Measurements from ENCODE around the gene LPCAT1.
"Not testable (repeated sequence)": the region's sequence is repeated elsewhere in the genome, so short reads cannot be mapped to it uniquely, and the experiment has no call there.

Gene LPCAT1

DNA sequence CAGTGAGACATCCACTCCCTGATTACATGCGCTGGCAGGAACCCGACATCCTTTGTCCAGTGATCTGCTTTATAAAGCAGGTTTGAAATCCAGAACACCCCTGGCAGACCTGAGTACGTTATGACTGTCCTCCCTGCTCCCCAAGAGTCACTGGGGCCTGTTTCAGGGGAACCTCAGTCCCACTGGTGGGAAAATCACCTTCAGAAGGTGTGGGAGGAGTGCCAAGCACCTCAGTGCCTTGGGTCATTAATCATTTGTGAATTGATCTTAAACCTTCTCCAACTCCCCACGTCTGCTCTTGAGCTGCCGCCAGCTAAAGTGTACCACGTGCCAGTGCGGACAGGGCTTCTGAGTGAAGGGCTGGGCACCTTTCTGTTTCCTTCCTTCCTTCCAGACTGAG, 94.7 kb downstream of the LPCAT1 start:
- DNase-seq (ENCODE audit: low read depth in 2 of 2) = no peak

DNA sequence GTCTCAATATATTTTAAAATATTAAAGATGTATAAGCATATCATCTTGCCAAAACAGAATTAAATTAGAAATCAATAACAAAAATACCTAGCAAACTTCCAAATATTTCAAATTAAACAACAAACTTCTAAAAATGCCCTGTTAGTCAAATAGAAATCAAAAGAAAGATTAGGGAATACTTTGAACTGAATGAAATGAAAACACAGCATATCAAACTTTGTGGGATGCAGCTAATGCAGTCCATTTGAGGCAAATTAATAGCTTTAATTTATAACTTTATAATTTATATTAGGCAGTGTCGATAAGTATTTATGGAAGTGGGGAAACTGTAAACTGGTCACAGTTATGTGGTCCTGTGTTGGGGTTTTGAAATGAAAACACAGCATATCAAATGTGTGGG, 95.7 kb downstream of the LPCAT1 start:
- no peak for DNase-seq (ENCODE audit: low read depth in 2 of 2)

DNA sequence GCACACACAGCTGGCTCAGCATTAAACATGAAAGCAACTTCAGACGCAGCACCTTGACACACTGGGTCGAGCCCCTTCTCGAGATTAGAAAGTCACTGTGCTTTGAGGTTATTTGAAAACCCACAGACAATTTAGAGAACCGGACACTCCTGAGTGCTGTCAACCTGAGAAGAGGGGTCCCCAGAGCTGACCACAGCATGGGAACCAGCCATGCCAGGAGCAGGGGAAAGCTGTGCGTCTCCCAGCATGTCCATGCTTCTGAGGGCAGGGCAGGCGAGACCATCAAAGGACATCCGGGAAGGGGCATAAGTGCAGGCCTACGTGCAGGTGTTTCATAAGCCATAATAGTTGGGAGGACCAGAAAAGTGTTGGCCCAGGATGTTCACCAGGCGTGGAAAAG, 99.0 kb downstream of the LPCAT1 start:
- no peak for DNase-seq (ENCODE audit: low read depth in 2 of 2)

DNA sequence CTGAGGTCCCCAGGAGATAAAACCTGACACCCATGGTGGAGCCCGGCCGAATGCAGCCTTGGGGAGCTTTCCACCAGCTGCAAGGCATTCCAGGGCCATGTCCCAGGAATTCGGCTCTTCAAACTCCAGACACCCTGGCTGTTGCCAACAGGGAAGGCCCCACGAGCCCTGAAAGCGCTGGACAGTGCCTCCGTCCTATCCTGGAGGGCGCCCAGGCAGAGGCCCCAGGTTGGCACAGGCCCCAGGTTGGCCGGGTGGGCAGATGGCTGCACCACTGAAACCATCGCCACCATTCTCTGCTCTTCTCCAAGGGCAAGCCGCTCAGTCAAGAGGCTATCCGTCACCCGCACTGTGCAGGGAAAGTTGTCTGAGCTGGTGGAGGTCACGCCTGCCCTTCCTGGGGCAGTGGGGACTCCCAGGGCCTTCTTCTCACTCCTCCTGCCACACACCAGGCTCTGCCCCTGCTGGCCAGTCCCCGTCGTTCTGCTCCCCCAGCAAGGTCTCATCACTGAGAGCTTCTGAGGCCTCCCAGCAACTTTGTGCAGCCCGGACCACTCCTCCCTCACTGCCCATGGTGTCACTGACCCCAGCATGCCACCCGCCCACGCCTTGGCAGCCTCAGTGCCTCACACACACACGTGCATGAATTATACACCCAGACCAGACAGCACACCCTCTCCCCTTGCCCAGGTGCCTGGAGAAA, 99.7 kb downstream of the LPCAT1 start:
- no peak for DNase-seq (ENCODE audit: low read depth in 2 of 2)

DNA sequence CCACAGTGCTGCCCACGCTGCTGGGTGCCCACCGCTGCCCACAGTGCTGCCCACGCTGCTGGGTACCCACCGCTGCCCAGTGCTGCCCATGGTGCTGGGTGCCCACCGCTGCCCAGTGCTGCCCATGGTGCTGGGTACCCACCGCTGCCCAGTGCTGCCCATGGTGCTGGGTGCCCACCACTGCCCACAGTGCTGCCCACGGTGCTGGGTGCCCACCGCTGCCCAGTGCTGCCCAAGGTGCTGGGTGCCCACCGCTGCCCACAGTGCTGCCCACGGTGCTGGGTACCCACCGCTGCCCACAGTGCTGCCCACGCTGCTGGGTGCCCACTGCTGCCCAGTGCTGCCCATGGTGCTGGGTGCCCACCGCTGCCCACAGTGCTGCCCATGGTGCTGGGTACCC, 101.2 kb downstream of the LPCAT1 start:
- not testable (repeated sequence) for DNase-seq (ENCODE audit: low read depth in 2 of 2)

DNA sequence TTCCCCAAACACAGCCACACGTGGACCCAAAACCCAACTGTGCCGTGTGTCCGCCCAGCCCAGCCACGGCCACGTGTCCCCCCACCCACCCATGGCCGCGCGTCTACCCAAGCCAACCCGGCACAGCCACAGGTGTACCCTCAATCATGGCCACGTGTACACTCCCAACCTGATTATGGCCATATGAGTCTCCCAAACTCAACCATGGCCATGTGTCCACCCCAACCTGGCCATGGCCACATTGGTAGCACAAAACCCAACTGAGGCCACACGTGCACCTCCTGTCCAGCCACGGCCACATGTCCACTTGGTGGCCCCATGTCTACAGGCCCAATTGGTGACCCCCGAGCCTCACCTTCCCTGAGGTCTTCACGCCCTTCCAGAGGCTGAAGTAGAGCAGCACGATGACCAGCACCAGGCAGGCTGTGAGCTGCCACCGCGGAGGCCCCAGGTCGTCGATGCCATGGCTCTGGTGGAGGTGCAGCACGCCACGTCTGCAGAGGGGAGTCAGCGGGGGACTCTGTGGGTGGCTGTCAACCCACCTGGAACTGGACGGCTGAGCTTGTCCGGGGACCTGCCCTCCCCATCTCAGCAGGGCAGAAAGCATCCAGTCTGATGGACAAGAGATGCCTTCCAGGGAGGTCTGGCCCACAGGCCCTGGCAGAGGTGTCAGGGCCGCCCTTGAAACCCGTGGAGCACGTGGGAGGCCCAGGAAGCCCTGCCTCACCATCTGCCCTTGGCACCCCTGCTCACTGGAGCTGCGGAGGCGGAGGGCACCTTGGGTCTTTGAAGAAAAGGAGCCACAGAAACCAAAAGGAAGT, 102.0 kb downstream of the LPCAT1 start:
- no peak for DNase-seq (ENCODE audit: low read depth in 2 of 2)

DNA sequence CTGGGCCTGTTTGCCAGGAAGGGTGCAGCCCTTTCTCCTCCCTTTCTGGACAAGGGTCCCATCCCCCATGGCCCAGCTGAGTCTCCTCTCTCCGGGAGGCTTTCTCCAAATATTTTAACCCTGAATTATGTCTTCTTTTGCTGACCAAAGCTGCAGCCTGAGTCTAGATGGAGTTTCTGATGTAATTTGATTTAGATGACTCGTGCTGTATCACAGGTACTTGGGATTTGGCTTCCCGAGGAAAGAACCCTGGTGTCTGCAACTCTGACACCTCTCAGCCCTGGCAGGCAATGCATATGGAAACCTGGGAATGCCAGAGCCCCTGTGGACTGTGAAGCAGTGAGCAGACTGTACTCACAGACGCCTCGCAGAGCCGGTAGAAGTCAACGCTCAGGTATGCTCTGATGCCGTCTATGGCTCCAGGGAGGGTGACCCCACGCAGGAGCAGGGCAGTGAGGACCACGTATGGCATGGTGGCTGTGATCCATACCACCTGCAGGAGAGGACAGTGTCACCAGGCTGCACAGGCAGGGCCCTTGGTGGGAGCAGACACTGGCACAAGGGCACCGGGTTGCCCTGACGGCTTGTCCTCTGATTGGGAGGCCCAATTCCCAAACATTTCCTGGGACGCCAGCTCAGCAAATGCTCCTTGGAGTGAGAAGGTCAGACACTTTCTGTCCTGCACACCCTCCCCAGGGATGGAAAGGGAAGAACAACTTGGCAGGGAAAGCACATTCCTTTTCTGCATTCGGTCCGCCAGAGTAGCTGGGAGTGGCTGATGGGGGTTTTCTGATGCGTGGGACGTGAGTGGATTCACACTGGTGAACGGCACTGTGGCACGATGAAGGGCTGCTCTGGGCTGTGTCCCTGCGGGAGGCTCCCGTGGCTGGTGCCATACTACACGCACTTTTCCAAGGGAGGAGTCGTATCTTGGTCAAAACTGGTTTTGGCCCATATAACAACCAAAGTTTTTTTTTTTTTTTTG, 103.3 kb downstream of the LPCAT1 start:
- no peak for DNase-seq (ENCODE audit: low read depth in 2 of 2)

DNA sequence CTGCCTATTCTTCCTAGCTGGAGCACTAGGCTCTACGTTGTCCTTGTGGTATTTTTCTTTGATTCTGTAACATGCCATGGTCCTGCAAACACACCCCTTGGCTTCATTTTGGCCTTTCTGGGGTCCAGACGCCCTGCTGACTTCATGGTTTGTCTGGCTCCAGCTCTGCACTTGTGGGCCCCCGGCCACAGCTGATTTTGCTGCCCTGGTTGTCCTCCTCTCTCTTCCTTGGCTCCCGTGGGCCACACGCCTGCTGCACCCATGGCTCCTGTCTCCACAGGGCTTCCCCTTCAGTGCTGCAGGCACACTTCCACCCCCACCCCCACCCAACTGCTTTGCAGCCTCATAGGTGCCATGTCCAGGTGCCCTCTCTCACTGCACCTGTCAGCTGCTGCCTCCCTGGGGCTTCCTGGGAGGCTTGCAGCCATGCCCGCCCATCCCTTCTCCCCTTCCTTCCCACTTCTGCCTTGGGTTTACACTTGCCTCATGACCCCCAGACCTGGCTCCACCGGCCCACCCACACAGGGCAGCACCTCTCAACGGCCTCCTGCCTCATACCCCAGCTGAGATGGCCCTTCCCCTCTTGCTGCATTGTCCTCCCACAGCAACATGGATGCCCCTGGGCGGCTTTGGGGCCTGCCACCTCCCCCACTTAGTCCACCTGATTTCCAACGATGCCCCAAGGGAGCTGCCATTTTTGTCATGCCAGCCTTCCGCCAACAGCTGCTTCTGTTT, 104.1 kb downstream of the LPCAT1 start:
- no peak for DNase-seq (ENCODE audit: low read depth in 2 of 2)

DNA sequence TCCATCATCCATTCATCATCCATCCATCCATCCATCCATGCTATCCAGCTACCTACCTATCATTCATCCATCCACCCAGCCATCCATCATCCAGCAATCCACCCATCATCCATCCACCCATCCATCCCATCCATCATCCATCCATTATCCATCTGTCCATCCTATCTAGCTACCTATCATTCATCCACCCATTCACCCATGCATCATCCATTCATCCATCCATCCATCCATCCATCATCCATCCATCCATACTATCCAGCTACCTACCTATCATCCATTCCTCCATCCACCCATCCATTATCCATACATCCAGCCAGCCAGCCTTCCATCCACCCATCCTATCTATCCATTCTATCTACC, 104.9 kb downstream of the LPCAT1 start:
- no peak for DNase-seq (ENCODE audit: low read depth in 2 of 2)

DNA sequence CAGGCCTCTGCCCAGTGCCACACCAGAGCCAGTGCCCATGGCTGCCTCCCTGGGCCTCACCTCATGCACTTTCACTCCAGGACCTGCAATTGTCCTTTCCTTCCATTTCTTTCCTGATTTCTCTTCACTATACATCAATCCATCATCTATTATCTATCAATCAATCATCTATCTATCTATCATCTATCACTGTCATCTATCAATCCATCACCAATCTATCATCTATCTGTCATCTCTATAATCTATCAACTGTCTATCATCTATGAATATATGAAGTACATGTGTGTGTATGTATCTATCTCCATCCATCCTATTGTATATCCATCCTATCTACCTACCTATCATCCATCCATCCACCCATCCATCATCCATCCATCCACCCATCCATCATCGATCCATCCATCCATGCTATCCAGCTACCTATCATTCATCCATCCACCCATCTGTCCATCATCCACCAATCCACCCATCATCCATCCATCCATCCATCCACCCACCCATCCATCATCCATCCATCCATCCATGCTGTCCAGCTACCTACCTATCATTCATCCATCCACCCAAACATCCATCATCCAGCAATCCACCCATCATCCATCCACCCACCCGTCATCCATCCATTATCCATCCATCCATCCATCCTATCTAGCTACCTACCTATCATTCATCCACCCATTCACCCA, 105.4 kb downstream of the LPCAT1 start:
- no peak for DNase-seq (ENCODE audit: low read depth in 2 of 2)

DNA sequence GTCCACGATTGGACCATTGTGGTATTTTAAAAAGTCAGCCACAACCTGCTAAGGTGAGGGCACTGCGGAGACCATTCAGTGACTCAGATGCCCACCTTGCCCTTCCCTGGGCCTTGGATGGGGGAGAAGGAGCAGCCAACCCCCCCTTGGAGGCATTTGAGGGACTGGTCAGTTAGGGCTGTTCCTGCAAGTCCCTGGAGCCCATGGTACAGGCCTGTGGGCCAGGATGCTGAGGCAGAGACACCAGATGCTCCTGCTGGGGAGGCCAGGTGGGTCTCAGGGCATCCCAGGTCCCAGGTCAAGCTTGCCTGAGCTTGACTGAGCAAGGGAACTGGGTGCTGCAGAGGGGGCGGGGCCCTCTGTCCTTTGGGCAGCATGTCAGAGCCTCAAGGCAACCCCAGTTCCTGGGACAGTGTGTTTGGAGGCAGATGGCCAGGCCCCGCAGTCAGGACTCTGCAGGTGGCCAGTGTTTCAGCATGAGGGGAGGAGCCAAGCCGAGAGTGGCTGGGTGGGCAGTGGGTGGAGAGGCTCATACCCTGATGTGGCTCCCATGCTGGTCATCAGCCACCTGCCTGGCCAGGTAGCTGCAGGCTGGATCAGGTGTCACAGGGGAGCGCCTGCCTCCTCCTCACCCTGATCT, 106.1 kb downstream of the LPCAT1 start:
- no peak for DNase-seq (ENCODE audit: low read depth in 2 of 2)

DNA sequence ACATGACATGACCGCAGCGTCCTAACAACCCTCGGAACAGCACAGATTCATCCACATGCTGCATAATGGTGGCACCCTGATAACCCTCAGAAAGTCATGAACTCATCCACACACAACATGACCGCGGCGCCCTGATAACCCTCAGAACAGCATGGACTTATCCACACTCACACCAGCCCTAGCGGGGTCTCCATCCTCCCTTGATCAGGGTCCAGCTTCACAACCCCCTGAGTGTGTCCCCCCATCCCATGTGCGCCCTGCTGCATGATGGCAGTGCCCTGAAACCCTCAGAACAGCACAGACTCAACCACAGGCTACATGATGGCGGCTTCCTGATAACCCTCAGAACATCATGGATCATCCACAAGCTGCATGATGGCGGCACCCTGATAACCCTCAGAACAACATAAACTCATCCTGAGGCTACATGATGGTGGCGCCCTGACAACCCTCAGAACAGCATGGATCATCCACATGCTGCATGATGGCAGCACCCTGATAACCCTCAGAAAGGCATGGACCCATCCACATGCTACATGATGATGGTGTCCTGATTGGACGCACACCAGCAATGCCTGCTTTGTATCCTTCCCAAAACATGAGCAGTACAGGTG, 106.8 kb downstream of the LPCAT1 start:
- DNase-seq (ENCODE audit: low read depth in 2 of 2) = no peak

DNA sequence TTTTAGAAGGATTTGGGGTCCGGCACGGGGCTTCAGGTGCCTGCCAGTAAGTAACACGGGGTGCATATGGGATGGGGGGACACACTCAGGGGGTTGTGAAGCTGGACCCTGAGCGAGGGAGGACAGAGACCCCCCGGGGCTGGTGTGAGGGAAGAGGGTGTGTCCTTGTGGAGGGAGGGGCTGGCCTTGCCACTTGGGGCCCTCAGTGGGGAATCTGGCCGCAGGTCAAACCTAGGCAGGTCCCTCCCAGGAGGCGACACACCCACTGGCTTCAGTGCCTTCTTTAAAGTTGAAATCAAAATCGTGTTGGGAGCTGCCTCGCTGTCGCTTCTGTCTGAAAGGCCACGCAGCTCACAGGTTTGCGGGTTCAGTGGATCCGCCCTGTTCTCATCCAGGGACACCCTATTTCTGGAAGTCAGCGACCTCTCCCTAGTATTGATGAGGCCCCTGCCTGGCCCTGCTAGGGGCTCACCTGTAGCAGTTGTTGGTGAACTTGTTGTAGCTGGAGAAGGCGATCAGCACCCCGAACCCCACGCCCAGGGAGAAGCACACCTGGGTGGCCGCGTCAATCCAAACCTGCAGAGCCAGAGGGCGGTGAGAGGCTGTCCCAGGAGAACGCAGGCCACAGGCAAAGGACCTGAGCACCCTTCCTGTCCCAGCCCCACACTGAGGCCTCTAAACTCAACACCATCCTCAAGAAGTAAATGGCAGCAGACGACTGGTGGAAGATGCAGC, 108.0 kb downstream of the LPCAT1 start:
- DNase-seq (ENCODE audit: low read depth in 2 of 2) = no peak

DNA sequence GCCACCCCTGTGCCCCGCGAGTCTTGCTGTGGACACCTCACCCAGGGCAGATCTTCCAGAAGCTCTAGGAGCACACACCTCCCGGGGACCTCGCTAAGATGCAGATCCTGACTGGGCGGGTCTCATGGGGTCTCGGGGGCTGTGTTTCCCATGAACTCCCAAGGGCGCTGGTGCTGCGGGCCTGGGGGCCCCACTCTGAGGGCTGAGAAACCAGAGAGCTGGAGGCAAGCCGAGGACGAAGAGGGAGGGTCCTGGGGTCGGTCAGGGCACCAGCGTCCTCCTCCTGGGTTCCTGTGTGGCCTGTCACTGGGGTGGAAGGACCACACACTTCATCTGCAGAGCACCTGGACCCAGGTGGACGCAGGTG, 108.7 kb downstream of the LPCAT1 start:
- DNase-seq (ENCODE audit: low read depth in 2 of 2) = no peak

DNA sequence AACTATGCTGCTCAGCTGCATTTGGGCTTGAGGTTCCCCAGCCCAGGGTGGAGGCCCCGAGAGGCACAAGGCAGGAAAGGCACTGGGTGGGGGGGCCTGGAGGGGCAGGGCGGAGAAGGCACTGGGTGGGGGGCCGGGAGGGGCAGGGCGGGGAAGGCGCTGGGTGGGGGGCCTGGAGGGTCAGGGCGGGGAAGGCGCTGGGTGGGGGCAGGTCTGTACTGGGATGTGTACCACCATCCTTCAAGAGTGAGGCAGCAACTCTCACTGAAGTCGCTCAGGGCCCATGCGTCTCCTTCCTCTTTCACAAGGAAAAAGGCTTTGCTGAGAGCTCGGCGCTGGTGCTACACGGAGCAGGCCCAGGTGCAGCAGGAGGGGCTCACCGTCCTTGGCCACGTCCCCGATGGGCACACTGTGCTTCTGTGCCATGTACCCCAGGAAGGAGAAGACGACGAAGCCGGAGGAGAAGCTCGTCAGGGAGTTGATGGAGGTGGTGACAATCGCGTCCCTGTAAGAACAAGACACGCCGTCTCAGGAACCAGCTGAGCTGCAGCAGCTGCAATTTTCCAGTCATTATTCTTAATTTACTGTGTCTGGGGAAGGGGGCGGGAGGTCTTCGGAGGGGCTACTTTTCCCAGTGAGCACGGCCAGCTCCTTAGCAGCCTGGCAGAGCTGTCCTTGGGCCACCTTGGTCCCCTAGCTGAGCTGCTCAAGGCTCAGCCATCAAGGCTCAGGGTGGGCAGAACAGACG, 109.3 kb downstream of the LPCAT1 start:
- DNase-seq (ENCODE audit: low read depth in 2 of 2) = no peak

DNA sequence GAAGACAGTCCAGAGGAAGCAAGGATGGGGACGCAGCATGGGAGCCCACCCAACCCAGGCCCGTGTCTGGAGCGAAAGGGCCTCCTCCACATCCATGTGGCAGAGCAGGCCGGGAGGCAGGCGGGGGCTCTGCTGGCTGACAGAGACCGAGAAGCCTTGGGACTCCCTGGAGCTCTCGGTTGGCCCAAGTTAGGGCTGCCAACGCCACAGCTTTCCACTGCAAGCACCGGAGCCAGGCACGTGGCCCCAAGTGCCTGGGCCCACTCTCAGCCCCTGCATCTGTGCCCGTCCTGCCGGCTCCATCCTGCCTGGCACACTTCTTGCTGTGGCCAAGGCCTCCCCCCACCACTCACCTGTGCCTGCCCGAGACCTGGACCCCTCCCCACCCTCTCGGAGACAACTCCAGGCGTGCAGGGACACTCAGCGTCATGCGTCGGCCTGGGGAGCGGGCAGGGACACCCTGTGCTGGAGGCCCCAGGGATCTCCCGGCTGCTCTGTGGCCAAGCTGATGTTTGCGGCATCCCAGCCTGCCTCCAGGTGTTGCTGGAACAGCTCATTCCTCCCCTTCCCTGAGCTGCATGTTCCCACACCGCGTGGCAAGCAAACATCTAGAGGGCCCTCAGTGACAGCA, 110.0 kb downstream of the LPCAT1 start:
- no peak for DNase-seq (ENCODE audit: low read depth in 2 of 2)

DNA sequence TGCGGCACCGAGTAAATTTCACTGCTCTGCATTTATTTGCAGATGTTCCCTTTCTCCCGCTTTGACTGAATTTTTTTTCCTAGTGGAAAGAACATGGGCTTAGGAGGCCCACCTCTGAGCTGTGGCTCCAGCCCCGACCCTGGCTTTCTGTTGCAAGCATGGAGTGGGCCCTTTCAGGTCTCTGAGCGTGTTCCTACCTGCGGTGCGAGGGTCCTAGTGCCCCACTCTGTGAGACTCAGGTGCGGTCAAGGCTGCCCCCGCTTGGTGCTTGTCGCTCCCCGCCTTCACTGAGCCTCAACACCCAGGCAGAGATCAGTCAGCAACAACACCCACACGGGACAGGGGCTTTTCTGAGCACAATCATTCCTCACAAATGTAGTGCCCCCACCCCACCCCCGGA, 110.5 kb downstream of the LPCAT1 start:
- DNase-seq (ENCODE audit: low read depth in 2 of 2) = no peak

DNA sequence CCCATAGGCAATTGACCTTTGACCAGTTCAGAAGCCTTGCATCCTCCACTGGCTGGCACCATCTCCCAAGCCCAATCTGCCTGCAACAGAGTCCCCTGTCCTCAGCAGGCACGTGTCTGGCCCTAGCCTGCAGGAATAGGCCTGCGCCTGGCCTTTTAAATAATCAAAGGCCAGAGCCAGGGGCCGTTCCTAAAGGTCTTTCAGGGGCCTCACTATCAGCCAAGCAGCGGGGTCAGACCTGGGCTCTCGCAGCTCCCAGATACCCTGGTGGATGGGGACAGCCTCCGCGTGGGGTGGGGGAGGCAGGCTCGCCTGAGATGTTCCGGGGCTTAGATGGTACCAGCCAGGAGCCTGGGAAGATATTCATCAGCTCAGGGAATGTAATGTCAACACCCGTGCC, 111.1 kb downstream of the LPCAT1 start:
- DNase-seq (ENCODE audit: low read depth in 2 of 2) = no peak
